ENCODE data around the gene PGBD1.

PGBD1 gene

DNA sequence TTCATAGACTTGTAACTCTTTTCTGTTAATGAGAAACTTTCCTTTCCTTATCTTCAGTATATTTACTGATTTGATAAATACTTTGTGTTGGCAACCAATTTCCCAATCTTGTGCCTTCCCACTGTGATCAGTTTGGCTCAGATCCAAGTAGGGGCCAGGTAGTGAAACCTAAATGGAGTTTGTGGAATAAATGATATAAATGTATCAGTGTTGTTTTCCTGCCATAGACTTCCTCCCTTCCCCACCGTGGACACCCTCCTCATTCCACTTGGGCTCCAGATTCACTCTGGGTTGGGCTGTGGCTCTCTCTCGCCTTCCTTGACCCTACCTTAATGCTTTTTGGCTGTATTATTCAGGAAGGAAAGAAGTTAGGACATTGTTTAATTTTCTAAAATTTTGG, 69.7 kb downstream of the PGBD1 start:
- no peak for TF ChIP-seq CTCF (conservative IDR thresholded peaks at IDR 0.05; ENCODE audit: control insufficient read depth, insufficient read depth, low read depth, low read length)
- DNase-seq (ENCODE audit: low read depth): no peak
- H3K4me3 ChIP-seq (ENCODE audit: control insufficient read depth, low read depth, low read length): no peak overlapping the region

DNA sequence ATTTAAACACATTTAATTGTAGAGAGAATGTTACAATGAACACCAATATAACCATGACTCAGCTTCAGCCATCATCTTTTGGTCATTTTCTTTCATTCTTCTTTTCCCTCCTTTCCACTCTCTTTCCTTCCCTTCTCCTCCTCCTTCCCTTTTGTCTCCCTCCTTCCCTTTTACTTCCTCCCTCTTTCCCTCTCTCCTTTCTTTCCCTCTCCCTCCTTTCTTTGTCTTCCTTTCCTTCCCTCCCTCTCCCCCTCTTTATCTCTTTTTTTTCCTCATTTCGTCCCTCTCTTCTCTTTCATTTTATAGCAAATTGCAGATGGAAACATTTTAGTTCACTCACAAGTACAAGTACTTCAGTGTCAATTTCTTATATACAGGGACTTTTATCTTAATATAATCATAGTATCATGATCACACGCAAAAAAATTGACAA, 70.1 kb downstream of the PGBD1 start:
- TF ChIP-seq CTCF (conservative IDR thresholded peaks at IDR 0.05; ENCODE audit: control insufficient read depth, insufficient read depth, low read depth, low read length): no peak
- no peak overlapping the region for H3K4me3 ChIP-seq (ENCODE audit: control insufficient read depth, low read depth, low read length)
- DNase-seq (ENCODE audit: low read depth): no peak

All from fibroblast of mammary gland (primary cell).